ENCODE data around the gene UGDH. TPM values are rescaled to one million over a fixed set of nuclear protein-coding genes. Genes with fewer than 3 reads are reported as not detected.

UGDH gene
- polyA plus RNA-seq, 1 donor from 2014 or later, result 21.1 TPM

DNA sequence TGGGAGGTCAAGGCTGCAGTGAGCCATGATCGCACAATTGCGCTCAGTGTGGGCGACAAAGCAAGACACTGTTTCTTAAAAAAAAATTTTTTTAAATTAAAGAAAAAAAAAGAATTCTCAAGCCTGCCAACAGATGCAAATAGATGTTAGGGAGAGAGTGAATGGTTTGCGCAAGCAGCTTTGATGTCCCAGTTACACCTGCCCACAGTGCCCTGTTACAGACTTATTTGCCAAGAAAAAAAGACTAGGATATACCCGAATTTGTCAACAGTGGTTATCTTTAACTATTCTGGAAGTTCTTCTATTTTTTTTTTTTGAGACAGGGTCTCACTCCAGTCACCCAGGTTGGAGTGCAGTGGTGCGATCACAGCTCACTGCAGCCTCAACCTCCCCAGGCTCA, 44.3 kb upstream of the UGDH start:
- no peak overlapping the region for H3K9ac ChIP-seq (ENCODE audit: low read length)
- no peaks in the 10 kb centered on the region for H3K36me3 ChIP-seq (ENCODE audit: insufficient read depth, low read length)
- H3K27ac ChIP-seq (ENCODE audit: low read length), result no peak overlapping the region
- H3F3A ChIP-seq (ENCODE audit: insufficient read depth, low read length, poor library complexity, severe bottlenecking), result no peaks in the 10 kb centered on the region
- no peak overlapping the region for H3K4me3 ChIP-seq (ENCODE audit: low read length)
- no peaks in the 10 kb centered on the region for H3K27me3 ChIP-seq (ENCODE audit: insufficient read depth, low read depth, low read length)
- TF ChIP-seq RAD21 (conservative IDR thresholded peaks at IDR 0.05) (no peak), EZH2 (IDR thresholded peaks at IDR 0.05; ENCODE audit: borderline replicate concordance, insufficient read depth, low read length, poor library complexity, severe bottlenecking) (no peak), TAF1 (IDR thresholded peaks at IDR 0.05; ENCODE audit: low read depth) (no peak)
- H3K79me2 ChIP-seq (replicated peaks; ENCODE audit: insufficient read depth, low read length), result no peaks in the 10 kb centered on the region
- H3K9me2 ChIP-seq (ENCODE audit: insufficient read depth, low read length), result no peaks in the 10 kb centered on the region
- no peaks in the 10 kb centered on the region for H3K9me3 ChIP-seq (ENCODE audit: low read length)
- H4K20me1 ChIP-seq (ENCODE audit: insufficient read depth), result no peaks in the 10 kb centered on the region
- H3K4me2 ChIP-seq (ENCODE audit: low read length), result no peak overlapping the region
- H2AFZ ChIP-seq (ENCODE audit: low read depth, low read length), result no peak overlapping the region

- Histone ChIP-seq H3K4me2 (ENCODE audit: low read length) (no peak overlapping the region), H3K27ac (ENCODE audit: low read length) (no peak overlapping the region), H3K36me3 (ENCODE audit: insufficient read depth, low read length) (no peaks in the 10 kb centered on the region), H3K9me3 (ENCODE audit: low read length) (no peaks in the 10 kb centered on the region), H3K27me3 (ENCODE audit: insufficient read depth, low read depth, low read length) (no peaks in the 10 kb centered on the region), H3K9me2 (ENCODE audit: insufficient read depth, low read length) (no peaks in the 10 kb centered on the region), H3K4me3 (ENCODE audit: low read length) (no peak overlapping the region), H3K79me2 (replicated peaks; ENCODE audit: insufficient read depth, low read length) (no peaks in the 10 kb centered on the region), H2AFZ (ENCODE audit: low read depth, low read length) (no peak overlapping the region), H3F3A (ENCODE audit: insufficient read depth, low read length, poor library complexity, severe bottlenecking) (no peaks in the 10 kb centered on the region), H4K20me1 (ENCODE audit: insufficient read depth) (no peaks in the 10 kb centered on the region), H3K9ac (ENCODE audit: low read length) (no peak overlapping the region)
- no peak for TF ChIP-seq REST (IDR thresholded peaks at IDR 0.05; ENCODE audit: borderline replicate concordance)
- no peak for TF ChIP-seq TAF1 (IDR thresholded peaks at IDR 0.05; ENCODE audit: low read depth)
- TF ChIP-seq MXI1 (conservative IDR thresholded peaks at IDR 0.05; ENCODE audit: poor library complexity, severe bottlenecking), result no peak
- no peak for TF ChIP-seq EP300 (conservative IDR thresholded peaks at IDR 0.05; ENCODE audit: poor library complexity, severe bottlenecking)
- no peak for TF ChIP-seq EZH2 (IDR thresholded peaks at IDR 0.05; ENCODE audit: borderline replicate concordance, insufficient read depth, low read length, poor library complexity, severe bottlenecking)
- TF ChIP-seq, protein P1, sequence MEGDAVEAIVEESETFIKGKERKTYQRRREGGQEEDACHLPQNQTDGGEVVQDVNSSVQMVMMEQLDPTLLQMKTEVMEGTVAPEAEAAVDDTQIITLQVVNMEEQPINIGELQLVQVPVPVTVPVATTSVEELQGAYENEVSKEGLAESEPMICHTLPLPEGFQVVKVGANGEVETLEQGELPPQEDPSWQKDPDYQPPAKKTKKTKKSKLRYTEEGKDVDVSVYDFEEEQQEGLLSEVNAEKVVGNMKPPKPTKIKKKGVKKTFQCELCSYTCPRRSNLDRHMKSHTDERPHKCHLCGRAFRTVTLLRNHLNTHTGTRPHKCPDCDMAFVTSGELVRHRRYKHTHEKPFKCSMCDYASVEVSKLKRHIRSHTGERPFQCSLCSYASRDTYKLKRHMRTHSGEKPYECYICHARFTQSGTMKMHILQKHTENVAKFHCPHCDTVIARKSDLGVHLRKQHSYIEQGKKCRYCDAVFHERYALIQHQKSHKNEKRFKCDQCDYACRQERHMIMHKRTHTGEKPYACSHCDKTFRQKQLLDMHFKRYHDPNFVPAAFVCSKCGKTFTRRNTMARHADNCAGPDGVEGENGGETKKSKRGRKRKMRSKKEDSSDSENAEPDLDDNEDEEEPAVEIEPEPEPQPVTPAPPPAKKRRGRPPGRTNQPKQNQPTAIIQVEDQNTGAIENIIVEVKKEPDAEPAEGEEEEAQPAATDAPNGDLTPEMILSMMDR (IDR thresholded peaks at IDR 0.05; ENCODE audit: poor library complexity, severe bottlenecking), result no peak
- no peak for TF ChIP-seq RAD21 (conservative IDR thresholded peaks at IDR 0.05)
- no peak for TF ChIP-seq POLR2AphosphoS5 (IDR thresholded peaks at IDR 0.05)
- no peak for TF ChIP-seq SMC3 (conservative IDR thresholded peaks at IDR 0.05; ENCODE audit: poor library complexity)
Observed at GRCh38 chr4:39571054-39571453, 43.8 kb upstream of the UGDH start.

DNA sequence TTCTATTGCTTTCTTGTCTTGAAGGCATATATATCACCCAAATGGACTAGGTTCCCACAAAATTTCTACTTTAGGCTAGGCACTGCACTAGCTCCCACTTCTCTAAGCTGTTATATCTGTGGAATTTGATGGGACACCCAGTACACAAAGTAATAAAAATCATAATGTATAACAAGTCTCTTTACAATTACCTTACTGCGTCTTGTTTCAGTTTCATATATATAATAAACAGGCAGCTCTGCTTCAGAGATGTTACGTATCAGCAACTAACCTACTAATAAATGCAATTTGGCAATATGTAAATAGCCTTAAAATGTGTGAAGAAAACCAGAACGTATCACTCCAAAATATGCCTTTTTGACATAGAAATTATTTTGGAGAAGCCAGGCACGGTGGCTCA, 42.0 kb upstream of the UGDH start:
- TF ChIP-seq TAF1 (IDR thresholded peaks at IDR 0.05; ENCODE audit: low read depth) (no peak), REST (IDR thresholded peaks at IDR 0.05; ENCODE audit: borderline replicate concordance) (no peak), RAD21 (conservative IDR thresholded peaks at IDR 0.05) (no peak), SMC3 (conservative IDR thresholded peaks at IDR 0.05; ENCODE audit: poor library complexity) (no peak), EP300 (conservative IDR thresholded peaks at IDR 0.05; ENCODE audit: poor library complexity, severe bottlenecking) (no peak), MXI1 (conservative IDR thresholded peaks at IDR 0.05; ENCODE audit: poor library complexity, severe bottlenecking) (no peak), POLR2AphosphoS5 (IDR thresholded peaks at IDR 0.05) (no peak), EZH2 (IDR thresholded peaks at IDR 0.05; ENCODE audit: borderline replicate concordance, insufficient read depth, low read length, poor library complexity, severe bottlenecking) (no peak)
- TF ChIP-seq, protein P1 (IDR thresholded peaks at IDR 0.05; ENCODE audit: poor library complexity, severe bottlenecking), result no peak
- Histone ChIP-seq H3K9me3 (ENCODE audit: low read length) (no peaks in the 10 kb centered on the region), H3K27ac (ENCODE audit: low read length) (no peak overlapping the region)

More for the DNA sequence above, 42.0 kb upstream of the UGDH start:
- Histone ChIP-seq H3K4me2 (ENCODE audit: low read length) (no peak overlapping the region), H4K20me1 (ENCODE audit: insufficient read depth) (no peaks in the 10 kb centered on the region), H2AFZ (ENCODE audit: low read depth, low read length) (no peak overlapping the region), H3K79me2 (replicated peaks; ENCODE audit: insufficient read depth, low read length) (no peaks in the 10 kb centered on the region), H3F3A (ENCODE audit: insufficient read depth, low read length, poor library complexity, severe bottlenecking) (no peaks in the 10 kb centered on the region), H3K27me3 (ENCODE audit: insufficient read depth, low read depth, low read length) (no peaks in the 10 kb centered on the region), H3K9me2 (ENCODE audit: insufficient read depth, low read length) (no peaks in the 10 kb centered on the region), H3K9ac (ENCODE audit: low read length) (no peak overlapping the region), H3K4me3 (ENCODE audit: low read length) (no peak overlapping the region), H3K36me3 (ENCODE audit: insufficient read depth, low read length) (no peaks in the 10 kb centered on the region)

Measured in neural cell (in vitro differentiated cells).